OCI-LY7 (cell line): ENCODE measurements around the gene PCIF1. TPM values are rescaled to one million over a fixed set of nuclear protein-coding genes. Genes with fewer than 3 reads are reported as not detected.

ENCODE experiments used
- BruUV-seq: library from RNA; stranded (reverse); fragments of 400-500 nt; replicated peaks from 2 replicates; lab custom pipeline; 2021; lab: Mats Ljungman, UMichigan
- CTCF ChIA-PET: fragments of 300-600 bp; sonication (Branson Sonifier 250); formaldehyde crosslinking; loops from one replicate; lab custom pipeline; 2022; ENCODE audit warnings: antibody characterized with exemption; ENCODE audit not compliant: unreplicated experiment; lab: Charles Lee
- POLR2A ChIA-PET: fragments of 300-600 bp; sonication (Branson Sonifier 250); formaldehyde crosslinking; loops from one replicate; lab custom pipeline; 2022; ENCODE audit warnings: antibody characterized with exemption; lab: Charles Lee
- DNase-seq: peaks from one replicate; pipeline ENCODE4 v3.0.0-alpha.2; 2015; ENCODE audit warnings: low spot score
- H2AFZ ChIP-seq: fragments of 200-600 bp; sonication (generic), shearing (Covaris generic); 2 replicates; pipeline ENCODE4 v1.6.1; 2014; ENCODE audit warnings: mild to moderate bottlenecking, antibody characterized with exemption, low read length, moderate library complexity
- H3K27ac ChIP-seq: fragments of 200-600 bp; sonication (generic); 2 replicates; pipeline ENCODE4 v1.5.1; 2014; ENCODE audit warnings: mixed run types, low read depth, mild to moderate bottlenecking, moderate library complexity, low read length, inconsistent platforms; ENCODE audit not compliant: poor library complexity, severe bottlenecking
- H3K36me3 ChIP-seq: fragments of 200-600 bp; sonication (generic); 2 replicates; pipeline ENCODE4 v1.6.1; 2014; ENCODE audit warnings: mild to moderate bottlenecking, antibody characterized with exemption, low read length, moderate library complexity, mixed read lengths; ENCODE audit not compliant: insufficient read depth
- H3K4me1 ChIP-seq: fragments of 200-600 bp; sonication (generic); 2 replicates; pipeline ENCODE4 v1.5.1; 2014; ENCODE audit warnings: mild to moderate bottlenecking, low read length; ENCODE audit not compliant: insufficient read depth, poor library complexity, severe bottlenecking
- H3K4me2 ChIP-seq: fragments of 200-600 bp; sonication (generic); 2 replicates; pipeline ENCODE4 v1.6.1; 2014; ENCODE audit warnings: mild to moderate bottlenecking, low read length
- H3K4me3 ChIP-seq: fragments of 200-600 bp; sonication (generic); 2 replicates; pipeline ENCODE4 v1.5.1; 2014; ENCODE audit warnings: mild to moderate bottlenecking, low read depth, low read length; ENCODE audit not compliant: poor library complexity, severe bottlenecking
- H3K79me2 ChIP-seq: fragments of 200-600 bp; sonication (generic); 2 replicates; pipeline ENCODE4 v1.6.1; 2016; ENCODE audit warnings: low read depth, mild to moderate bottlenecking, low read length, moderate library complexity, mixed read lengths; ENCODE audit not compliant: insufficient read depth
- H3K9me2 ChIP-seq: fragments of 200-600 bp; sonication (generic); 2 replicates; pipeline ENCODE4 v1.6.1; 2016; ENCODE audit warnings: mild to moderate bottlenecking, low read length, mixed read lengths; ENCODE audit not compliant: insufficient read depth
- H3K9me3 ChIP-seq: fragments of 200-600 bp; sonication (generic); 2 replicates; pipeline ENCODE4 v1.6.1; 2014; ENCODE audit warnings: mild to moderate bottlenecking, mixed run types, low read length, mixed read lengths
- H4K20me1 ChIP-seq: fragments of 200-600 bp; sonication (generic); 2 replicates; pipeline ENCODE4 v1.6.1; 2014; ENCODE audit warnings: mild to moderate bottlenecking, antibody characterized with exemption, low read length, moderate library complexity, mixed read lengths; ENCODE audit not compliant: insufficient read depth
- CTCF ChIP-seq: fragments of 200-600 bp; sonication (generic); conservative IDR thresholded peaks from 2 replicates; pipeline ENCODE4 v1.5.1; 2014; ENCODE audit warnings: mild to moderate bottlenecking, antibody characterized with exemption, low read length, moderate library complexity, mixed read lengths
- EZH2phosphoT487 ChIP-seq: fragments of 200-600 bp; sonication (generic); IDR thresholded peaks from 2 replicates; pipeline ENCODE4 v1.6.1; 2018; ENCODE audit warnings: low read depth, borderline replicate concordance, mild to moderate bottlenecking, mixed run types, antibody characterized with exemption, low read length, moderate library complexity, mixed read lengths
- intact Hi-C: fragments of 100-400 bp; cut with micrococcal nuclease; formaldehyde crosslinking; loops from one replicate; pipeline ENCODE4 v1.10.0; 2022; ENCODE audit not compliant: unreplicated experiment
- total RNA-seq, 2 experiments: library from RNA; depleted of rRNA in 1 of 2; stranded (reverse); fragments of >200 nt in 1 of 2; shearing (Covaris generic) in 1 of 2; gene quantifications; 2 replicates each; pipeline ENCODE4 v1.2.3, GENCODE V29; 2014 to 2022

PCIF1 gene
- total RNA-seq, 2 experiments from 2014 or later = 21.2 to 40.6 TPM

DNA sequence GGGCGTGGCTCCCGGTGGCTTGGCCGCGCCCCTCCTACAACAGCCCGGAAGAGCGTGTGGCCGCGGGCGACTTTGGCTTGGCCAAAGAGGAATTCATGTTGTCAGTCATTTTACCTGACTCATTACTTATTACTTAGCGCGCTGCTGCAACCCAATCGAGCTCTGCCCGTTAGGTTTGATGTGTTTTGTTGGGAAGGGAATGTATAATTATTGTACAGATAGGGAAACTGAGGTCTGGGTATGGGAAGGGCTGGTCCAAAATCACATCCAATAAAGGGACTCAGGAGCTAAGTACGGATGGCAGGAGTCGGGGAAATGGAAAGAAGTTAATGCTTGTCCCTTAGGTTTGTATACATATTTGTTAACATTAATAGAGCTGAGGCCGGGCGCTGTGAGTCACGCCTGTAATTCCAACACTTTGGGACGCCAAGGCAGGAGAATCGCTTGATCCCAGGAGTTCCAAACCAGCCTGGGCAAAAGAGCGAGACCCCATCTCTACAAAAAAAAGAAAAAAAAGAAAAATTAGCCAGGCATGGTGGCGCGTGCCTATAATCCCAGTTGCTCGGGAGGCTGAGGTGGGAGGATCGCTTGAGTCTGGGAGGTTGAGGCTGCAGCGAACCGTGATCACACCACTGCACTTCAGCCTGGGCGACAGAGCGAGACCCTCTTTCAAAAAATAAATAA, 38.2 kb downstream of the PCIF1 start:
- Histone ChIP-seq H4K20me1 (no peaks in the 10 kb centered on the region), H3K4me1 (peaks cover 25% of the 10 kb centered on the region), H3K9me2 (no peaks in the 10 kb centered on the region), H2AFZ (peak overlapping the region; percentile 79), H3K79me2 (peaks cover 23% of the 10 kb centered on the region), H3K4me3 (peak overlapping the region; percentile 94), H3K27ac (peak overlapping the region; percentile 94), H3K9me3 (no peaks in the 10 kb centered on the region), H3K36me3 (peaks cover 20% of the 10 kb centered on the region), H3K4me2 (peak overlapping the region; percentile 93)
- ChIA-PET POLR2A (interaction anchor here (0.5 to 1.2 kb wide), 7 partner anchors 9 to 1159 kb away, joined by 3 to 4 read pairs (median 3); partner anchors contain the start of genes DNTTIP1 and WFDC3), CTCF (interaction anchor here (0.6 kb wide), 1 partner anchor 1033 kb away, joined by 3 read pairs; no protein-coding TSS in a partner anchor)
- TSS peak; percentile 87 for BruUV-seq
- no peak for TF ChIP-seq CTCF
- no peak for TF ChIP-seq EZH2phosphoT487
- intact Hi-C loops = loop anchor here (1.0 to 5.0 kb wide), 7 partner anchors 50 to 715 kb away; partner anchors contain the start of genes ELMO2, NCOA5, PIGT and TP53RK
- DNase-seq = no peak

DNA sequence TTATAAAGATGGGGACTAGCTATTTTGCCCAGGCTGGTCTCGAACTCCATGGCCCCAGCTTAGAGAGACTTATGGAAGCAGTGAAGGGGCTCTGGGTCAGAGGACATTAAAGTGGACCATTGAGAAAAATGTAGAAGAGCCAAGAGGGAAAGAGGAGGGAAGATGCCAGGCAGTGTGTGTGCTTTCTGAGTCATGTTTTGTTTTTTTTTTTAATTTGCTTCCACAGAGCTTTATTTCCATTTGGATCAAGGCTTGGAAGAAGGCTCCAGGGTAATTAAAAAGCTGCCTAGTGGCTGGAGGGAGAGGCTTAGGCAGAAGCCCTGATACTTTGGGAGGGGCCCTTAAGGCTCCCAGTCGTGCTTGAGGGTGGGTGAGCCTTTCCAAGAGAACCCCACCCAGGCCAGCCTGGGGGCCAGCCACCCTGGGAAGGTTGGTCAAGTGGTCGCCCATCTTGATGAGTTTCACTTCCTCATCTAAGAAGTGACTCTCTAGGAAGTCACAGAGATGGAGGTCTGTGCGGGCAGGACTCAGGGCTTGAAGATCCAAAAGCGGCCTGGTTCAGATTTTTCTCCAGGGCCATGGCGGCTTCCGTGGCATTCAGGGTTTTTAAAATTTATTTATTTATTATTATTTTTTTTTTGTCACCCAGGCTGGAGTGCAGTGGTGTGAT, 40.5 kb downstream of the PCIF1 start:
- ChIA-PET POLR2A (no interaction called here), CTCF (no interaction called here)
- DNase-seq = no peak
- H3K27ac ChIP-seq = no peak overlapping the region
- no peaks in the 10 kb centered on the region for H3K36me3 ChIP-seq
- no peaks in the 10 kb centered on the region for H3K9me3 ChIP-seq
- H3K79me2 ChIP-seq = peaks cover 14% of the 10 kb centered on the region
- no peak overlapping the region for H2AFZ ChIP-seq
- intact Hi-C loops = loop anchor here (5.0 kb wide), 5 partner anchors 47 to 712 kb away; partner anchors contain the start of genes PIGT, TP53RK and UBE2C
- no peaks in the 10 kb centered on the region for H4K20me1 ChIP-seq
- H3K4me3 ChIP-seq = no peak overlapping the region
- peaks cover 15% of the 10 kb centered on the region for H3K4me1 ChIP-seq
- no TSS peak for BruUV-seq
- TF ChIP-seq EZH2phosphoT487 = no peak
- TF ChIP-seq CTCF = no peak
- H3K9me2 ChIP-seq = no peaks in the 10 kb centered on the region
- H3K4me2 ChIP-seq = no peak overlapping the region
